Astrocyte of the spinal cord (primary cell): ENCODE measurements around the gene UBE2J1.
A peak's percentile ranks its signal among the peaks of the same experiment; 100 is the strongest.

Source experiments
- DNase-seq: peaks from one replicate; pipeline ENCODE4 v3.0.0; 2011; ENCODE audit warnings: low read depth, low spot score
- H3K4me3 ChIP-seq: 2 replicates; pipeline ENCODE4 v1.5.1; 2011; ENCODE audit warnings: low read depth, mild to moderate bottlenecking, low read length, moderate library complexity
- in situ Hi-C: cut with HindIII; loops from 2 replicates; pipeline ENCODE4 v1.10.0; 2017; ENCODE audit warnings: low sequenced_read_pairs
- TF ChIP-seq, protein P1 (sequence below): IDR thresholded peaks from 2 replicates; pipeline ENCODE4 v1.5.1; 2012; ENCODE audit warnings: low read depth, mild to moderate bottlenecking, low read length, inconsistent platforms

Gene UBE2J1

DNA sequence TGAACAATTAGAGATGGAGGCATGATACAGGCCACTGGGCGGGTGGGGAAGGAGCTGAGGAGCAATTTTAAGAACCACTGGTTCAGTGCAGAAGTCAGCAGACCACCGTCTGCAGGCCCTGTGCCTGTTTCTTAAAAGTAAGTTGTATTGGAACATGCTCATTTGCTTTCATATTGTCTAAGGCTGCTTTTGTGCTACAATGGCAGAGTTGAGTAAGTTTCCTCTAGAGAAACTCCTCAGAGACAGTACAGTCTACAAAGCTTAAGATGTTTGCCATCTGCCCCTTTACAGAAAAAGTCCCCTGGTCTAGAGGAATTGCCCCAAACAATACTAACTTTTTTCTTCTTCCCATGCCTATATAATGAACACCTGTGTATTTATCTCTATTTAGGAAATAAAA, 28.5 kb upstream of the UBE2J1 start:
- no peak for DNase-seq
- TF ChIP-seq, protein P1, sequence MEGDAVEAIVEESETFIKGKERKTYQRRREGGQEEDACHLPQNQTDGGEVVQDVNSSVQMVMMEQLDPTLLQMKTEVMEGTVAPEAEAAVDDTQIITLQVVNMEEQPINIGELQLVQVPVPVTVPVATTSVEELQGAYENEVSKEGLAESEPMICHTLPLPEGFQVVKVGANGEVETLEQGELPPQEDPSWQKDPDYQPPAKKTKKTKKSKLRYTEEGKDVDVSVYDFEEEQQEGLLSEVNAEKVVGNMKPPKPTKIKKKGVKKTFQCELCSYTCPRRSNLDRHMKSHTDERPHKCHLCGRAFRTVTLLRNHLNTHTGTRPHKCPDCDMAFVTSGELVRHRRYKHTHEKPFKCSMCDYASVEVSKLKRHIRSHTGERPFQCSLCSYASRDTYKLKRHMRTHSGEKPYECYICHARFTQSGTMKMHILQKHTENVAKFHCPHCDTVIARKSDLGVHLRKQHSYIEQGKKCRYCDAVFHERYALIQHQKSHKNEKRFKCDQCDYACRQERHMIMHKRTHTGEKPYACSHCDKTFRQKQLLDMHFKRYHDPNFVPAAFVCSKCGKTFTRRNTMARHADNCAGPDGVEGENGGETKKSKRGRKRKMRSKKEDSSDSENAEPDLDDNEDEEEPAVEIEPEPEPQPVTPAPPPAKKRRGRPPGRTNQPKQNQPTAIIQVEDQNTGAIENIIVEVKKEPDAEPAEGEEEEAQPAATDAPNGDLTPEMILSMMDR: no peak
- H3K4me3 ChIP-seq: no peak overlapping the region
- in situ Hi-C loops: no loop called here

GRCh38 chr6:89379281-89379680, 26.8 kb upstream of the UBE2J1 start:
- in situ Hi-C loops: no loop called here

DNA sequence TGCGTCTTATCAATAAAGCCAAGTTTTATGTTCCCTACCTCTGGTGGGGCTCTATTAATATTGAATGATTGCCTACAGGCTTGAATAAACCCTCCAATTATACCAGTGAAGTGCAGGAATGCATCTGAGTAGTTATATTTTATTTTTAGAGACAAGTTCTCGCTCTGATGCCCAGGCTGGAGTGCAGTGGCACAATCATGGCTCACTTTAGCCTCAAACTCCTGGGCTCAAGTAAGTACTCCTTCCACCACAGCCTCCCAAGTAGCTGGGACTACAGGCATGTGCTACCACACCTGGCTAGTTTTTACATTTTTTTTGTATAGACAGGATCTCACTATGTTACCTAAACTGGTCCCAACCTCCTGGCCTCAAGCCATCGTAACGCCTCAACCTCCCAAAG, 26.1 kb upstream of the UBE2J1 start:
- in situ Hi-C loops: no loop called here
- TF ChIP-seq, protein P1: no peak
- DNase-seq: no peak
- no peak overlapping the region for H3K4me3 ChIP-seq

More at GRCh38 chr6:89379281-89379680, 26.8 kb upstream of the UBE2J1 start:
- no peak for DNase-seq
- no peak overlapping the region for H3K4me3 ChIP-seq
- TF ChIP-seq, protein P1: no peak

DNA sequence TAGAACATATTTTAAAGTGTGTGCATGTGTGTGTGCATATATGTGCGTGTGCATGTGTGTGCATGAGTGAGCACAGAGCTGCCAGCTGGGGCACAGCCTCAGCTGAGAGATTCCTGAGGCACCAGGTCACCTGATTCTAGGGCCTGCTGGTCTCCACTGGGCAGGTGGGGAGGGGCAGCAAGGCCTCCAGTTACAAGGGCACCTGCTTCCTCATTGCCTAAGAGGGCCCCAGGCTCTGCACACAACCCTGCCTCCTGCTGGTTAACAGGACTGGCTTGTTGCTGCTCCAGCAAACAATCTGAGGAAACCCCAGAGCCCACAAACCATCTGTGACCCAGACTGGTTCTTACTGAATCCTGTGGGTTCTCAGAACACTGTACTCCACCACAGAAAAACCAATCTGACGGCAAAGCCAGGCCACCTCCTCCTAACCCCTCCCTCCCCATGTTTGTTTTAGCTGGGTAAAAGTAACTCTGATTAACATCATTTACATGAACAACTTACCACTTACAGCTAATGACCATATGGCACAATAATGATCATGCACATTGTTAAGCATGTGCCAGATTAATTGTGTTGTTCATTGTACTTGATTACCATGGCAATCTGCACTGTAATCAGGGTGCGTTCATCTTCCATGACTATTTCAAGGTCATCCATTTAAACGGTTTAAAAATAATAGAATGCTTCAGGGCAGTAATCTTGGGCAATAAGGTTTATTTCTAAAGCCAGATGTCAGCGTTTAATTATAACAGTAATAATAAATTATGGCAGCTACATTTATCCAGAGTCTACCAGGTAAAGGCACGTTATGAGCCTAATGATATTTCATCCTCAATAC, 23.1 kb upstream of the UBE2J1 start:
- H3K4me3 ChIP-seq: no peak overlapping the region
- in situ Hi-C loops: no loop called here
- no peak for DNase-seq
- TF ChIP-seq, protein P1: peak; percentile 16

- H3K4me3 ChIP-seq: no peak overlapping the region
- in situ Hi-C loops: no loop called here
- DNase-seq: no peak
- TF ChIP-seq, protein P1: no peak
Observed at GRCh38 chr6:89372506-89372901, 20.0 kb upstream of the UBE2J1 start.

DNA sequence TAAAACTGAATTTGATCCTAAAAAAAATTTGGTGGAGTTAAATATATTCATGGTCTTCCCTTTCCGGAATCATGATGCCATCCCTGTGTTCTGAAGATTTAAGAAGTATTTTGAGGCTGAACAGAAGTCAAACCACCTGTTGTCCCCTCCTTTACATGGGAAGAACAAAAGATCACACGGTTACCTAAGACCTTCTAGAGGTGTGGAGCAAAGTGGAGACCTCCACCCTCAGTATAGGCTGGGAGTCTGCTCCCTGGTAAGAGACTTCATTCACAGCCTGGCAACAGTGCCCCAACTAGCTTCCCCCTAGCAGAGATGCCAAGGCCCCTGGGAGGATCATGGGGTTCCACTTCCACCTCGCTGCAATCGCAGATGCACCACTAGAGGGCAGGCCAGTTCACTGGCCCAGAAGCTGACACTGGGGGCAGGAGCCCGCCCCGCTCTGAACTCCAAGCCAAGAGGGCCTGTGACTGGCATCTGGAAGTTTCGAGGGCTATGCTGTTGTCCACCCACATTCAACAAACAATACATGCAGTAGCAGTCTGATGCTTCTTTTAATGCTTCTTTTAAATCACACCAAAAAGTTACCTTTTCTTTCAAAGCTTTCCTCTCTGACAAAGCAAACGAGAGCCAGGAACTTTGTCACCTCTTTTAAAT, 19.5 kb upstream of the UBE2J1 start:
- no peak overlapping the region for H3K4me3 ChIP-seq
- TF ChIP-seq, protein P1: peak; percentile 99
- in situ Hi-C loops: no loop called here
- peak; percentile 44 for DNase-seq
